Uterus (tissue), 2 donors: ENCODE data around the gene PSEN1.

Experiments
- CTCF ChIP-seq, 4 experiments: fragments of 200-600 bp in 2 of 4; fragments of 450-650 bp in 2 of 4; sonication (generic) in 2 of 4; IDR thresholded peaks; one replicate each; pipeline ENCODE4 v1.5.1; 2016 to 2019; ENCODE audit warnings: antibody characterized with exemption in 4 of 4, mild to moderate bottlenecking in 2 of 4, moderate library complexity in 1 of 4
- POLR2A ChIP-seq, 2 donors: fragments of 450-650 bp; IDR thresholded peaks; one replicate each; pipeline ENCODE4 v1.6.1; 2016; ENCODE audit warnings: antibody characterized with exemption in 2 of 2, mild to moderate bottlenecking in 1 of 2, moderate library complexity in 1 of 2

- no peak for TF ChIP-seq CTCF (IDR thresholded peaks at IDR 0.05)
- no peak for TF ChIP-seq POLR2A (IDR thresholded peaks at IDR 0.05)
These were observed 71.3 kb downstream of the PSEN1 start for GRCh38 chr14:73207615-73208014.
